HG03066 (cell line): ENCODE results near the gene SHB.

Experiments
- ATAC-seq: cut with Tn5 transposase; IDR thresholded peaks from one replicate; pipeline ENCODE4 v1.9.1; 2021; ENCODE audit warnings: low read depth; ENCODE audit not compliant: unreplicated experiment

Gene SHB

DNA sequence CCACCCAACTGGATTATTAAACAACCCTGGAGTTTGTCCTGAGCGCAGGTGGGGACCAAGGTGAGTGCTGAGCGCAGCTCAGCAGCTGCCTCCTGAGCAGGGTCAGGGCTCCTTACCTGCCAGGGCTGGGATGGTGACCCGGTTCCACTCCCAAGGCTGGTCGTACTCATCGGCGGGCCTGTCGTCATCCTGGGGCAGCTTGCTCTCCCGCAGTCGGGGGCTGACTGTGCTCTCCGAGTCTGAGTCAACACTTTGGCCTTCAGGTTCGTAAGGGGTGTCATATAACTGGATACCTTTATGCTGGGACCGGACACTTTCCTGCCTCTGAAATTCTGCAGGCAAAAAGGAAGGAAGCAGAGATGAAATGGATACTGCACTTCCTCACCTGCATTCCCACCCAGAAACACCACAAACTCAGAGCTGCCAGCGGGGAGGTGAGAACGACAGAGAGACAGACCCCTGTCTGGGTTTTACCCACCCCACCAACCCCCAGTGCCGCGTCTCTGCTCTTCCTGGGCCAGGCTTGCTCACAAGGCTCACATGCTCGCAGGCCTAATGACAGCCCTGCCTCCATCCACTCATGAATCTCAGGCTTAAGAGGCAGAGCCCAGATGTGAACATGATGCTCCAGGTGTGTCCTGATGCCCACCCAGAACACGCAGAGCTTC is 94.4 kb downstream of the SHB start:
- no peak for ATAC-seq

GRCh38 chr9:37972351-37972848 is 96.6 kb downstream of the SHB start:
- ATAC-seq = no peak

DNA sequence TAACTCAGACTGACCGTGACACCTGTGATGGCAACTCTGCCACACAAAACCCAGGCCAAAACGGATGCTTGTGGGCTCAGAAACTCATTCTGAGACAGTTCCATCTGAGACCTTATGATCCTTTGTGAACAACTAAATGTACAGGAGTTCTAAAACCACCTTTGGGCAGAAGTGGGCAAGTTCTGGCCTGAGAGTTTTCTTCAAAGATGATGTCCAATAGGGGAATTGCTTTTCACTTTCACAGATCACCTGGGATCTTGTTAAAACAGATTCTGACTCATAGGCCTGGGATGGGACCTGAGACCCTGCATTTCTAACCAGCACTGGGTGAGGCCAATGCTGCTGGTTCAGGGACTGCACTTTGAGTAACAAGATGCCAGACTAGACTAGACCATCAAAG is 97.3 kb downstream of the SHB start:
- no peak for ATAC-seq

DNA sequence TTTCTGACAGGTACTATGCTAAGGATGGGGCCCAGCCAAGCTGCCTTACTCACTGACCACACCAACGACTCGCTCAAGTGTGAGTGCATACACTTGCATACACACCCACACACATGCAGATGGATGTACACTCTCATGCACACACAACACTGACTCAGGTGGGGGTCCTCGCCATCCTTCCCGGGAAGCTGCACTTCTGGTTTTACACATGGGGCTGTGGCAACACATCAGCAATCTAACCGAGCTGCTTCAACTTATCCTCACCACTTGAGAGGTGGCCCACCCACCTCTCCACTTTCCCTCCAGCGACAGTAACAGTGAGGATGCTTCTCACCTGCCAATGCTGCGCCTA is 97.9 kb downstream of the SHB start:
- ATAC-seq = no peak

DNA sequence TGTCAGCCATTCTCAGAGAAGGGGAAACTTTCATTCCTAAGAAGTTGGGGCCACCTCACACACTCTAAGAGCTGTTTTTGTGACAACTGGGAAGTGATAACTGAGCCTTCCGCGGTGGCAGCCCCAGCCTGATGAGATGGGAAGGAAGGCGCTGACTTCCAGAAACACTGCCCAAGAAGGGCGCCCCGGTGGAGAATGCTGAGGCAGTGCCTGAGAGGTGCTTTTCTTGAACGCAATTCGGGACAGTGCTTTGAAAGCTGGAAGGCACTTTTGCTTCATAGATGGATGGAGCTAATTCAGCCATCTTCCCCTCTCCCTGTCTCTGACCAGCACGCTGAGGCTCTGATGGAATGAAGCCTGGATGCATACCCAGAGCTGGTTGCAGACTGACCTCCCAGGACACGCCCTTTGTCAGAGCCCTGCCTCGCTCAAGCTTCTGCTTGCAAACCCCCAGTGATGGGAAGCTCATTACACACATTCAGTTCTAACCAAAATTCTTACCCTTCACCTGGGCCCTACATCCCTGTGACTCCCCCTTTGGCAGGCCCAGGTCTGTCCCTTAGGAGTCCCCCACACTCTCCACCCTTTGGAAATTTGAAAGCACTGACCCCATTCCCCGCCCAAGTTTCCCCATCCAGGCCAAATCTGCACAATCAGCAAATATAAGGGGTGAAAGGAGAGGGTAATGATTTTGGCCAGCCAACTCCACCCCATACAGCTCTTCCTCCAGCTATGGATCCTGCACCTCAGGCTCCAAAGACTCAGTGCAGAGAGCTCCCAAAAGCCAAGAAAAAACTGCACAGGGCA is 98.5 kb downstream of the SHB start:
- no peak for ATAC-seq

GRCh38 chr9:37969558-37970300 is 99.3 kb downstream of the SHB start:
- ATAC-seq = no peak

- no peak for ATAC-seq
Observed at GRCh38 chr9:37969130-37969529, 99.9 kb downstream of the SHB start.

GRCh38 chr9:37968228-37968701 is 100.8 kb downstream of the SHB start:
- no peak for ATAC-seq

DNA sequence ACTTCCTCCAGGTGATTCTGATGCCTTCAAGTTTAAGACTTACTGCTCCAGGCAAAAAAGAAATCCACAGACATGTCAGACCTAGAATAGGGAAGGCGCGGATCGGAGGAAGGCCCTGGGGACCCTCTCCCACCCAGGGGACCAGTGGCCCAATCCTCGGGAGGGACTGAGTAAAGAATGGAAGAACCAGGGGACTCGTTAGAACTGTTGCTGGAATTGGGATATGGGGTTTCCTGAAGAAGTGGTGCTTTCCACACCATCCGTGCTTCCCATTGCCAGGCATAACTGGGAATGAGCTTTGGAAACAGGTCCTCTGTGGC is 101.3 kb downstream of the SHB start:
- ATAC-seq = no peak

GRCh38 chr9:37967014-37967760 is 101.8 kb downstream of the SHB start:
- no peak for ATAC-seq

DNA sequence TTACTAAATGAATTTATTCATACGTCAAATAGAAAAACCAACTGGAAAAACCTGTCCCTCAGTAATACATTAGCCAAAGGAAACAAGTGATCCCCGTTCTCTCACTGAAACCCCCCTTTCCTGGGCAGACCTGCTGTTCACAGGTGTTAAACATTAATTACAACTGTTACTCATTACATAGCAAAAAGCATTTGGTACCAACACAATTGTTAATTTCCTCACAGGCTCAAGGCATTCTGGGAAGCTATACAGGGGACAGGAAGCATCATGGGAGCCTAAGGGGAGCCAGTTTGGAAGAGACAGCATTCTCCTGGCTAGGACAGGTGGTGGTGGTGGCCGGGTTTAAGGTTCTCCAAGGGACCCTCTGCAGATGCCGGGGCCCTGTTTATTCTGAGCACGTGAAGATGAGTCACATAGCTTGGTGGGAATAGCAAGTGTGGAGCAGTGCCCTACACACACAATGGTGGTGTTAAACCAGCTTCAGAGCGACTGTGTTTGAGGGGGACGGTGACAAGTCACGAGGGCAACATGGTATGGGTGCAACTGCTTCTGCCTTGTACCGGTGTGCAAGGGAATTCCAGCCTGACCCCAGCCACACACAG is 102.5 kb downstream of the SHB start:
- no peak for ATAC-seq

DNA sequence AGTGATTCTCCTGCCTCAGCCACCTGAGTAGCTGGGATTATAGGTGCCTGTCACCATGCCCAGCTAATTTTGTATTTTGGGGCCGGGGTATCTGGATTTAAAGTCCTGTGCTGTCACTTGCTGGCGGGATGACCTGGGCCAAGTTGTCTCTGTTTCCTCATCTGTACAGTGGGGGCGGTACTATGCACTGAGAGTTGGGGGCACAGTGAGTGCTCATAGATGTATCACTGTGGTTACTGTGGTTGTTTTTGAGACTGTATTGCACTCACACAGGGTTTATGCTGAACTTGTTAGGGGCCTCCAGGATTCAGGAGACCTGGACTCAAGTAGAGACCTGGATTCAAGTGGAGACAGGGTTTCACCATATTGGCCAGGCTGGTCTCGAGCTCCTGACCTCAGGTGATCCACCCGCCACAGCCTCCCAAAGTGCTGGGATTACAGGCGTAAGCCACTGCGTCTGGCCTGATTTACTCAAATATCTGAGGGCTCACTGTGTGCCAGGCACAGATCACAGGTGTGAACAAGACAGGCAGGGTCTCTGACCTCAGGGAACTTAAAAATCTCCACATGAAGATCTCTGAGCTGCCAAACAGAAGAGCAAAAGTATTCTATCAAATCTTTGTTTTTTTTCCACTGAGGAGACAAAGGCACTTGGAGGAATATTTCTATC is 103.2 kb downstream of the SHB start:
- peak; percentile 70 for ATAC-seq

GRCh38 chr9:37965116-37965515 is 103.9 kb downstream of the SHB start:
- no peak for ATAC-seq

DNA sequence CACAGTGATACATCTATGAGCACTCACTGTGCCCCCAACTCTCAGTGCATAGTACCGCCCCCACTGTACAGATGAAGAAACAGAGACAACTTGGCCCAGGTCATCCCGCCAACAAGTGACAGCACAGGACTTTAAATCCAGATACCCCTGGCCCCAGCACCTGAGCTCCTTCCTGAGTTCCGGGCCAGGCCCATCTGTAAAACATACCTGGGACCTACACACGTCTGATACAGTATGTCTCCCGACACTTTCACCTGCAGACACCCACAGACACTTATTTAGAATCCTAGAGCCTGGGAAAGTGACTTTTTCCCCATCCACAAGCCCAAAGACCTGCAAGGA is 104.3 kb downstream of the SHB start:
- ATAC-seq = no peak

- ATAC-seq = no peak
Observed at GRCh38 chr9:37963936-37964739, 104.9 kb downstream of the SHB start.

- no peak for ATAC-seq
Observed at GRCh38 chr9:37961351-37961750, 107.7 kb downstream of the SHB start.

DNA sequence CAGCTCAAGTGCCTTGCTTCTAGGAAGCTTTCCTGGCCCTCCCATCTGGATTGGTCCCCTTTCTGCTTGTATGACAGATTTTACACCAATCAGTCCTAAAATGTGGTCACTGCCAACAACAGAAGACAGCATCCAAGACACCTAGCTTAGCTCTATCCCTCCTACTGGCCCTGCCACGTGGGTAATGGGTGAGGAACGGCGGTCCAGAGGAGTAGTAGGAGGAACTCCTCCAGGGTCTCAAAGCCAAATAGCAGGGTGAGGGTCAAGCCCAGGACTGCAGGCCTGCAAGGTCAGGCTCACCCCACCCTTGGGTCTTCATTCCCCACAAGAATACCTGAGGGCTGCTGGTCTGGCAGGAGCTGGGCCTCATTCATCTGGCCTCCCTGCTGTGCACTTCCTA is 108.4 kb downstream of the SHB start:
- ATAC-seq = no peak

DNA sequence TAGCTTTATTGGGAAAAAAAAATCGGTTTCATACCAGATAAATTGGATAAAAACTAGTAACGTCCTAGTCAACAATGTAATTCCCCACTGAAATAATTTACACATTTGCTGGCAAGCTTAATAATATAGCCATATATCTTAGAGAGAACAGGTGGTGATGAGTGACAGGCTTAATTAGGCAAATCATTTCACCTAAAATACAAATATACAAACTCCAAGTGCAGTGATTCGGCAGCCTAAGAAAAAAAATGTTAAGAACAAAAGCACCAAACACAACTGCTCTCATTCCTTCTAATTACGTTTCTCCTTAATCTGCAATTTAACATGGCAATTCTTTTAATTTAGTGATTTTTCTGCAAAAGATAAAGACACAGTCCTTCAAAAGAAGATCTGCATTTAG is 109.1 kb downstream of the SHB start:
- no peak for ATAC-seq

GRCh38 chr9:37958154-37958553 is 110.9 kb downstream of the SHB start:
- no peak for ATAC-seq
